GM23338 (cell line): ENCODE measurements around the gene CAMSAP1. TPM values are rescaled to one million over a fixed set of nuclear protein-coding genes. Genes with fewer than 3 reads are reported as not detected.
"Not testable (repeated sequence)": the region's sequence is repeated elsewhere in the genome, so short reads cannot be mapped to it uniquely, and the experiment has no call there.

ENCODE experiments used
- ATAC-seq: fragments of 200-7000 bp; cut with Tn5 transposase; 3 replicates; pipeline ENCODE4 v1.9.1; 2020
- DNase-seq: peaks from one replicate; pipeline ENCODE4 v3.0.0-alpha.2; 2015; ENCODE audit warnings: low spot score
- H2AFZ ChIP-seq: fragments of 200-600 bp; sonication (generic); 2 replicates; pipeline ENCODE4 v1.8.0; 2016; ENCODE audit warnings: antibody characterized with exemption, mild to moderate bottlenecking, moderate library complexity
- H3F3A ChIP-seq: fragments of 200-600 bp; sonication (generic); replicated peaks from 2 replicates; pipeline ENCODE4 v1.8.0; 2017; ENCODE audit warnings: antibody characterized with exemption, mixed run types, low read depth
- H3K27ac ChIP-seq: fragments of 200-600 bp; sonication (generic); 2 replicates; pipeline ENCODE4 v1.6.1; 2016; ENCODE audit warnings: low read depth
- H3K27me3 ChIP-seq: fragments of 200-600 bp; sonication (generic); 2 replicates; pipeline ENCODE4 v1.8.0; 2016; ENCODE audit warnings: mild to moderate bottlenecking, mixed run types, moderate library complexity; ENCODE audit not compliant: insufficient read depth
- H3K36me3 ChIP-seq: fragments of 200-600 bp; sonication (generic); 2 replicates; pipeline ENCODE4 v1.8.0; 2016; ENCODE audit warnings: mild to moderate bottlenecking; ENCODE audit not compliant: insufficient read depth
- H3K4me1 ChIP-seq: fragments of 200-600 bp; sonication (generic); 2 replicates; pipeline ENCODE4 v1.8.0; 2016; ENCODE audit warnings: mild to moderate bottlenecking, moderate library complexity; ENCODE audit not compliant: insufficient read depth
- H3K4me2 ChIP-seq: fragments of 200-600 bp; sonication (generic); 2 replicates; pipeline ENCODE4 v1.7.1; 2017; ENCODE audit warnings: mixed run types
- H3K4me3 ChIP-seq: fragments of 200-600 bp; sonication (generic); 2 replicates; pipeline ENCODE4 v1.6.1; 2016; ENCODE audit warnings: mixed run types
- H3K79me2 ChIP-seq: fragments of 200-600 bp; sonication (generic); replicated peaks from 2 replicates; pipeline ENCODE4 v1.8.0; 2017; ENCODE audit warnings: mild to moderate bottlenecking; ENCODE audit not compliant: insufficient read depth
- H3K9me2 ChIP-seq: fragments of 200-600 bp; sonication (generic); 2 replicates; pipeline ENCODE4 v1.8.0; 2017; ENCODE audit not compliant: insufficient read depth
- H4K20me1 ChIP-seq: fragments of 200-600 bp; sonication (generic); replicated peaks from 2 replicates; pipeline ENCODE4 v1.8.0; 2017; ENCODE audit warnings: mild to moderate bottlenecking; ENCODE audit not compliant: insufficient read depth
- H3K27ac Mint-ChIP-seq: 2 replicates; pipeline ENCODE4 v1.8.0; 2020; ENCODE audit warnings: inconsistent platforms, mild to moderate bottlenecking, moderate library complexity, mixed read lengths
- H3K27me3 Mint-ChIP-seq: 3 replicates; pipeline ENCODE4 v1.8.0; 2022; ENCODE audit warnings: low read depth, mild to moderate bottlenecking, moderate library complexity, mixed read lengths, inconsistent platforms; ENCODE audit not compliant: insufficient read depth, poor library complexity
- H3K36me3 Mint-ChIP-seq: 3 replicates; pipeline ENCODE4 v1.8.0; 2021; ENCODE audit warnings: low read depth, mild to moderate bottlenecking, inconsistent platforms, moderate library complexity, mixed read lengths
- H3K4me1 Mint-ChIP-seq: 3 replicates; pipeline ENCODE4 v1.8.0; 2020; ENCODE audit warnings: mild to moderate bottlenecking, inconsistent platforms, mixed read lengths
- H3K4me3 Mint-ChIP-seq: 3 replicates; pipeline ENCODE4 v1.8.0; 2021; ENCODE audit warnings: moderate library complexity, mild to moderate bottlenecking, inconsistent platforms, mixed read lengths
- H3K9me3 Mint-ChIP-seq: 3 replicates; pipeline ENCODE4 v1.8.0; 2020; ENCODE audit warnings: moderate library complexity, mild to moderate bottlenecking, inconsistent platforms, mixed read lengths
- CREB1 ChIP-seq: fragments of 250-450 bp; sonication (Bioruptor Pico); IDR thresholded peaks from 2 replicates; pipeline ENCODE4 v1.5.0; 2020; ENCODE audit warnings: low read depth, mild to moderate bottlenecking, moderate library complexity
- CTCF ChIP-seq, 2 experiments: fragments of 200-600 bp in 1 of 2; sonication (generic) in 1 of 2; conservative IDR thresholded peaks; 2 replicates each; pipeline versions ENCODE4 v1.5.1 to v1.6.1; 2016 to 2017; ENCODE audit warnings: antibody characterized with exemption in 2 of 2, low read depth in 2 of 2, mild to moderate bottlenecking in 2 of 2, moderate library complexity in 1 of 2
- EZH2 ChIP-seq: fragments of 200-600 bp; sonication (generic); IDR thresholded peaks from one replicate; pipeline ENCODE4 v1.8.0; 2017; ENCODE audit warnings: antibody characterized with exemption, mild to moderate bottlenecking, low read depth; ENCODE audit not compliant: unreplicated experiment
- EZH2phosphoT487 ChIP-seq: fragments of 200-600 bp; sonication (generic); IDR thresholded peaks from one replicate; pipeline ENCODE4 v1.8.1; 2018; ENCODE audit warnings: antibody characterized with exemption; ENCODE audit not compliant: unreplicated experiment
- JUNB ChIP-seq: IDR thresholded peaks from one replicate; pipeline ENCODE4 v1.6.1; 2016; ENCODE audit warnings: antibody characterized with exemption; ENCODE audit not compliant: unreplicated experiment
- NANOG ChIP-seq: IDR thresholded peaks from 2 replicates; pipeline ENCODE4 v1.6.1; 2016; ENCODE audit warnings: antibody characterized with exemption, borderline replicate concordance
- POLR2AphosphoS5 ChIP-seq: IDR thresholded peaks from 2 replicates; pipeline ENCODE4 v1.6.1; 2016; ENCODE audit warnings: antibody characterized with exemption, low read depth
- STAT1 ChIP-seq: IDR thresholded peaks from one replicate; pipeline ENCODE4 v1.6.1; 2016; ENCODE audit warnings: antibody characterized with exemption; ENCODE audit not compliant: unreplicated experiment
- ZNF114 ChIP-seq: fragments of 250-450 bp; sonication (Bioruptor Pico); IDR thresholded peaks from 2 replicates; pipeline ENCODE4 v1.5.0; 2020; ENCODE audit warnings: mild to moderate bottlenecking, moderate library complexity
- polyA plus RNA-seq: library from polyadenylated mRNA; unstranded; fragments of >200 nt; fragmentation: Nextera tagmentation; extraction: Ambion mirVana; gene quantifications from 2 replicates; pipeline ENCODE4 v1.2.1, GENCODE V29; 2016
- total RNA-seq: library from RNA; depleted of rRNA; stranded (reverse); fragments of >200 nt; shearing (Covaris generic); gene quantifications from 2 replicates; pipeline ENCODE4 v1.2.3, GENCODE V29; 2014
- TF ChIP-seq, protein P1 (sequence below): IDR thresholded peaks from 2 replicates; pipeline ENCODE4 v1.6.1; 2016; ENCODE audit warnings: antibody characterized with exemption
- TF ChIP-seq, protein P2 (sequence below): IDR thresholded peaks from one replicate; pipeline ENCODE4 v1.6.1; 2018; ENCODE audit warnings: antibody characterized with exemption; ENCODE audit not compliant: unreplicated experiment

The CAMSAP1 gene
- total and polyA plus RNA-seq, 2 experiments from 2014 or later = 6.9 to 75.4 TPM

DNA sequence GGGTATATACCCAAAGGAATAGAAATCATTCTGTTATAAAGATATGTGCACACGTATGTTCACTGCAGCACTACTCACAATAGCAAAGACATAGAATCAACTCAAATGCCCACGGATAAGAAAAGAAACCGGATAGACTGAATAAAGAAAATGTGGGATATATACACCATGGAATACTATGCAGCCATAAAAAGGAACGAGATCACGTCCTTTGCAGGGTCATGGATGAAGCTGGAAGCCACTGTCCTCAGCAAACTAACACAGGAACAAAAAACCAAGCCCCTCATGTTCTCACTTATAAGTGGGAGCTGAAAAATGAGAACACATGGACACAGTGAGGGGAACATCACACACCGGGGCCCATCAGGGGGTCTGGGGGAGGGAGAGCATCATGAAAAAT is 36.3 kb upstream of the CAMSAP1 start:
- Histone ChIP-seq H3K36me3 (peaks cover 15% of the 10 kb centered on the region; the same call in 1 of the 2 replicates), H3K79me2 (peaks cover 11% of the 10 kb centered on the region)
- H3K9me3 Mint-ChIP-seq, H3K27me3 ChIP-seq, H3K4me3 ChIP-seq, H3K4me3 Mint-ChIP-seq, H3K4me2 ChIP-seq, ATAC-seq, DNase-seq, H4K20me1 ChIP-seq, H2AFZ ChIP-seq, H3K4me1 Mint-ChIP-seq, H3K27me3 Mint-ChIP-seq, H3K4me1 ChIP-seq, H3K27ac ChIP-seq, H3K9me2 ChIP-seq, H3K27ac Mint-ChIP-seq, H3F3A ChIP-seq: not testable (repeated sequence)
- peaks cover 61% of the 10 kb centered on the region for H3K36me3 Mint-ChIP-seq

DNA sequence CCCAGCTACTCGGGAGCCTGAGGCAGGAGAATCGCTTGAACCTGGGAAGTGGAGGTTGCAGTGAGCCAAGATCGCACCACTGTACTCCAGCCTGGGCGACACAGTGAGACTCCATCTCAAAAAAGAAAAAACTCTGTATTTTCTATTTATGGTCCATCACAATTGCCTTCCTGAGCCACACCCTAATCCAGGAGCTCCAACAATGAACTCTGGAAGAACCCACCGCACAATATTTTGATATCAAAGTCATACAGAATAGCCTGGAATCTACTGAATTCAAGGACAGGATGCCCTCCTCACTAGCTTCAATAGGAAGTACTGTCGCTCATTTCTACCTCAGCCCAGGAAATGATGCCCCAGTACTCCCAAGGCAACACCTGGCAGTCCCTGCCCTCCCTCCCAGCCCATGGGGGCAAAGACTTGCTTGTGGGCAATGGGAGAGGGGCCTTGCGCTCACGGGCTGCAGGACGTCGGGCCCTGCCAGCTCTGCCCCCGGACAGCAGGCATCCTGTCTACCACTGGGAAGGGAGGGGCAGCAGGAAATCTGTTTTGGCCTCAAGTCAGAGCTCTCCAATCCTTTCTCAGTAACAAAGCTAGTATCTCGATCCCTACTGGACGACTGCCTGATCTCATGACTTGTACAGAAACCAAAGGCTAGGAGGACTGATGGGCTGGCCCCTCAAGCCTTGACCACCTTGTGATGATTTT is 34.1 kb upstream of the CAMSAP1 start:
- no peak overlapping the region for H3K27ac Mint-ChIP-seq
- peaks cover 27% of the 10 kb centered on the region for H3K36me3 ChIP-seq
- H3K79me2 ChIP-seq = peaks cover 11% of the 10 kb centered on the region
- no peaks in the 10 kb centered on the region for H3K9me2 ChIP-seq
- peaks cover 3% of the 10 kb centered on the region; the same call in 1 of the 3 replicates for H3K9me3 Mint-ChIP-seq
- no peak overlapping the region for H3K27ac ChIP-seq
- no peaks in the 10 kb centered on the region for H3K4me1 ChIP-seq
- ATAC-seq (no peak), DNase-seq (no peak)
- H3K36me3 Mint-ChIP-seq = peaks cover 71% of the 10 kb centered on the region
- no peaks in the 10 kb centered on the region for H3K27me3 ChIP-seq
- H3K4me3 ChIP-seq = no peak overlapping the region
- H4K20me1 ChIP-seq = no peaks in the 10 kb centered on the region; the same call in 1 of the 2 replicates
- no peak overlapping the region for H3K4me2 ChIP-seq
- H3K27me3 Mint-ChIP-seq = peaks cover 2% of the 10 kb centered on the region
- H3K4me1 Mint-ChIP-seq = no peaks in the 10 kb centered on the region
- H3F3A ChIP-seq = 0 out of 2 replicates have a peak, but pooled peaks cover 2% of the 10 kb centered on the region
- no peak overlapping the region for H2AFZ ChIP-seq
- no peak overlapping the region for H3K4me3 Mint-ChIP-seq
- TF ChIP-seq, protein P1, sequence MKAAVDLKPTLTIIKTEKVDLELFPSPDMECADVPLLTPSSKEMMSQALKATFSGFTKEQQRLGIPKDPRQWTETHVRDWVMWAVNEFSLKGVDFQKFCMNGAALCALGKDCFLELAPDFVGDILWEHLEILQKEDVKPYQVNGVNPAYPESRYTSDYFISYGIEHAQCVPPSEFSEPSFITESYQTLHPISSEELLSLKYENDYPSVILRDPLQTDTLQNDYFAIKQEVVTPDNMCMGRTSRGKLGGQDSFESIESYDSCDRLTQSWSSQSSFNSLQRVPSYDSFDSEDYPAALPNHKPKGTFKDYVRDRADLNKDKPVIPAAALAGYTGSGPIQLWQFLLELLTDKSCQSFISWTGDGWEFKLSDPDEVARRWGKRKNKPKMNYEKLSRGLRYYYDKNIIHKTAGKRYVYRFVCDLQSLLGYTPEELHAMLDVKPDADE = no peak
- TF ChIP-seq CREB1 (CRISPR knock-in tag) = no peak
- no peak for TF ChIP-seq ZNF114 (CRISPR knock-in tag)
- TF ChIP-seq POLR2AphosphoS5 = no peak
- TF ChIP-seq JUNB = no peak
- no peak for TF ChIP-seq EZH2
- TF ChIP-seq STAT1 = no peak
- TF ChIP-seq, protein P2, sequence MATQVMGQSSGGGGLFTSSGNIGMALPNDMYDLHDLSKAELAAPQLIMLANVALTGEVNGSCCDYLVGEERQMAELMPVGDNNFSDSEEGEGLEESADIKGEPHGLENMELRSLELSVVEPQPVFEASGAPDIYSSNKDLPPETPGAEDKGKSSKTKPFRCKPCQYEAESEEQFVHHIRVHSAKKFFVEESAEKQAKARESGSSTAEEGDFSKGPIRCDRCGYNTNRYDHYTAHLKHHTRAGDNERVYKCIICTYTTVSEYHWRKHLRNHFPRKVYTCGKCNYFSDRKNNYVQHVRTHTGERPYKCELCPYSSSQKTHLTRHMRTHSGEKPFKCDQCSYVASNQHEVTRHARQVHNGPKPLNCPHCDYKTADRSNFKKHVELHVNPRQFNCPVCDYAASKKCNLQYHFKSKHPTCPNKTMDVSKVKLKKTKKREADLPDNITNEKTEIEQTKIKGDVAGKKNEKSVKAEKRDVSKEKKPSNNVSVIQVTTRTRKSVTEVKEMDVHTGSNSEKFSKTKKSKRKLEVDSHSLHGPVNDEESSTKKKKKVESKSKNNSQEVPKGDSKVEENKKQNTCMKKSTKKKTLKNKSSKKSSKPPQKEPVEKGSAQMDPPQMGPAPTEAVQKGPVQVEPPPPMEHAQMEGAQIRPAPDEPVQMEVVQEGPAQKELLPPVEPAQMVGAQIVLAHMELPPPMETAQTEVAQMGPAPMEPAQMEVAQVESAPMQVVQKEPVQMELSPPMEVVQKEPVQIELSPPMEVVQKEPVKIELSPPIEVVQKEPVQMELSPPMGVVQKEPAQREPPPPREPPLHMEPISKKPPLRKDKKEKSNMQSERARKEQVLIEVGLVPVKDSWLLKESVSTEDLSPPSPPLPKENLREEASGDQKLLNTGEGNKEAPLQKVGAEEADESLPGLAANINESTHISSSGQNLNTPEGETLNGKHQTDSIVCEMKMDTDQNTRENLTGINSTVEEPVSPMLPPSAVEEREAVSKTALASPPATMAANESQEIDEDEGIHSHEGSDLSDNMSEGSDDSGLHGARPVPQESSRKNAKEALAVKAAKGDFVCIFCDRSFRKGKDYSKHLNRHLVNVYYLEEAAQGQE = no peak
- TF ChIP-seq NANOG = no peak
- no peak for TF ChIP-seq EZH2phosphoT487
- no peak for TF ChIP-seq CTCF (conservative IDR thresholded peaks at IDR 0.05; ENCODE audit: low read depth in 2 of 2)
